D721Med (cell line): Measurements from ENCODE around the gene PNMA8C.

Source experiments
- DNase-seq: peaks from one replicate; pipeline ENCODE4 v3.0.0; 2011; ENCODE audit warnings: low spot score; ENCODE audit not compliant: insufficient read length
- FAIRE-seq: peaks from 2 replicates; lab custom pipeline; 2011; peaks lifted over from hg19 to GRCh38; lab: Jason Lieb, UNC
- TF ChIP-seq, protein P1 (sequence below): IDR thresholded peaks from 2 replicates; pipeline ENCODE4 v1.5.1; 2012; ENCODE audit warnings: mild to moderate bottlenecking, control low read depth; ENCODE audit not compliant: insufficient read depth; ENCODE audit errors: missing control alignments

The PNMA8C gene

DNA sequence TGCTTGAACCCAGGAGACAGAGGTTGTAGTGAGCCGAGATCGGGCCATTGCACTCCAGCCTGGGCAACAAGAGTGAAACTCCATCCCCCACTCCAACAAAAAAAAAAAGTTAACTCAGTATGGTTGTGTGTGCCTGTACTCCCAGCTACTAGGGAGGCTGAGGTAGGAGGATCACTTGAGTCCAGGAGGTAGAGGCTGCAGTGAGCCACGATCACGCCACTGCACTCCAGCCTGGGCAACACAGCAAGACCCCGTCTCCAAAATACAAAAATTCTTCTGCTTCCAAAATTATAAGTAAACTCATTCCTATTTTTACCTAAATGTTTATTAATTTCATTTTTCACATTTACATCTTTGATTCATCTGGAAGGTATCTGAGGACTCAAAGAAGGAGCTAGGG, 28.2 kb upstream of the PNMA8C start:
- FAIRE-seq: no peak
- TF ChIP-seq, protein P1, sequence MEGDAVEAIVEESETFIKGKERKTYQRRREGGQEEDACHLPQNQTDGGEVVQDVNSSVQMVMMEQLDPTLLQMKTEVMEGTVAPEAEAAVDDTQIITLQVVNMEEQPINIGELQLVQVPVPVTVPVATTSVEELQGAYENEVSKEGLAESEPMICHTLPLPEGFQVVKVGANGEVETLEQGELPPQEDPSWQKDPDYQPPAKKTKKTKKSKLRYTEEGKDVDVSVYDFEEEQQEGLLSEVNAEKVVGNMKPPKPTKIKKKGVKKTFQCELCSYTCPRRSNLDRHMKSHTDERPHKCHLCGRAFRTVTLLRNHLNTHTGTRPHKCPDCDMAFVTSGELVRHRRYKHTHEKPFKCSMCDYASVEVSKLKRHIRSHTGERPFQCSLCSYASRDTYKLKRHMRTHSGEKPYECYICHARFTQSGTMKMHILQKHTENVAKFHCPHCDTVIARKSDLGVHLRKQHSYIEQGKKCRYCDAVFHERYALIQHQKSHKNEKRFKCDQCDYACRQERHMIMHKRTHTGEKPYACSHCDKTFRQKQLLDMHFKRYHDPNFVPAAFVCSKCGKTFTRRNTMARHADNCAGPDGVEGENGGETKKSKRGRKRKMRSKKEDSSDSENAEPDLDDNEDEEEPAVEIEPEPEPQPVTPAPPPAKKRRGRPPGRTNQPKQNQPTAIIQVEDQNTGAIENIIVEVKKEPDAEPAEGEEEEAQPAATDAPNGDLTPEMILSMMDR: no peak
- DNase-seq: no peak

DNA sequence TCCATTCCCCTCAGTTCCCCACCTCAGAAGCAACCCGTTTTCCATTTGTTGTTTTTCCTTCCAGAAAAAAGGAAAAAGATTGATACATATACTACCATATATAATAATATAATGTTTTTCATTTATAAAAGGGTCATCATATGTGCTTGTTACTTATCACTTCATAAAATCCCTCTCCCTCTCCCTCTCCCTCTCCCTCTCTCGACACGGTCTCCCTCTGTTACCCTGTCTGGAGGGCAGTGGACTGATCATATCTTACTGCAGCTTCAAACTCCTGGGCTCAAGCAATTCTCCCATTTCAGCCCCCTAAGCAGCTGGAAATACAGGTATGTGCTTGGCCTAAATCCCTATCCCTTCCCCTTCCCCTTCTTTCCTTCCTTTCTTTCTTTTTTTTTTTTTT, 25.5 kb upstream of the PNMA8C start:
- TF ChIP-seq, protein P1: no peak
- FAIRE-seq (no peak), DNase-seq (no peak)

GRCh38 chr19:46453661-46454060, 24.9 kb upstream of the PNMA8C start:
- TF ChIP-seq, protein P1: no peak
- FAIRE-seq: no peak
- no peak for DNase-seq

- FAIRE-seq (no peak), DNase-seq (no peak)
- TF ChIP-seq, protein P1: no peak
These were observed 23.4 kb upstream of the PNMA8C start for GRCh38 chr19:46452186-46452585.

DNA sequence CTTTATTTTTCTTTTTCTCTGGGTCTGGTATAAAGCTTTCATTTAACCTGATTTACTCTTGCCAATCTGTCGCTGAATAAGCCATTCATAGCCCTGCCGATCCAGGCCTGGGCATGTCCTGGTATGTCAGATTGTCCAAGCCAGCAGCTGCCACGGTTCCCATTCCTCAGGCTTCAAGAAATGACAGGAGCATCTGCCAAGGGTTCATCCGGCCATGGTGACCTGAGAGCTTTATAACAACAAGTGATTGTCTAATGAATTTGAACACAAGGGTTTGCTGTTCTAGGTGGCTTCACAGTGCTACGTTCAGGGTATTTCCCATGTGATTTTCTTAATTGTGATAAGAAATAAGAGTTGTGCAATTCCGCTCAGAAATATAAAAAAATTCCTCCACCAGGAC, 22.6 kb upstream of the PNMA8C start:
- TF ChIP-seq, protein P1: no peak
- FAIRE-seq (no peak), DNase-seq (no peak)

GRCh38 chr19:46450737-46451136, 22.0 kb upstream of the PNMA8C start:
- TF ChIP-seq, protein P1: no peak
- FAIRE-seq: no peak
- DNase-seq: no peak

DNA sequence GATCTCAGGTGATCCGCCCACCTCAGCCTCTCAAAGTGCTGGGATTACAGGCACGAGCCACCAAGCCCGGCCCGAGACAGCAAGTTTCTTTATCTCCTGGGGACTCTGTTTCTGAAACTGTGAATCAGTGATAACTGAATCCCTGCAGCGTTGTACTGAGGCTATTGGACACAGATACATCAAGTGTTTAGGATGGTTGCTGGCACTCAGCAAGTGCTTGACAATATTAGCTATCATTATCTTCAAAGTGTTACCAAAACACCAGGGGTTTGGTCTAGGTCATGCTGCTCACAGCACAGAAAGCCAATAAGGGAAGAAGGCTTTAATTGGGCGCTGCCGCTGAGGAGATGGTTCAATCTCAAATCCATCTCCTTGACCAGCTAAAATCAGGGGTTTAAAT, 20.5 kb upstream of the PNMA8C start:
- DNase-seq (no peak), FAIRE-seq (no peak)
- TF ChIP-seq, protein P1: no peak
